MCF 10A (cell line): ENCODE data around the gene RPS16. TPM values are rescaled to one million over a fixed set of nuclear protein-coding genes. Genes with fewer than 3 reads are reported as not detected.

Experiments
- BruUV-seq: library from RNA; stranded (reverse); fragments of 400-500 nt; replicated peaks from 2 replicates; lab custom pipeline; 2021; lab: Mats Ljungman, UMichigan
- CTCF ChIA-PET: fragments of 300-600 bp; sonication (Branson Sonifier 250); formaldehyde crosslinking; extraction: SDS; loops from one replicate; lab custom pipeline; 2021; ENCODE audit warnings: antibody characterized with exemption, inconsistent platforms; lab: Yijun Ruan, JAX
- POLR2A ChIA-PET: fragments of 300-600, 350-650 bp; sonication (Branson Sonifier 250); formaldehyde crosslinking; extraction: SDS; loops from one replicate; lab custom pipeline; 2020; ENCODE audit warnings: antibody characterized with exemption, inconsistent platforms; lab: Yijun Ruan, JAX
- DNase-seq: peaks from one replicate; pipeline ENCODE4 v3.0.0-alpha.2; 2018; ENCODE audit not compliant: unreplicated experiment
- H3K27ac Mint-ChIP-seq: one replicate; pipeline ENCODE4 v1.8.0; 2022; ENCODE audit warnings: mild to moderate bottlenecking, low read depth, mixed read lengths; ENCODE audit not compliant: unreplicated experiment
- H3K27me3 Mint-ChIP-seq: one replicate; pipeline ENCODE4 v1.8.0; 2022; ENCODE audit warnings: mixed read lengths; ENCODE audit not compliant: insufficient read depth, unreplicated experiment
- H3K36me3 Mint-ChIP-seq: one replicate; pipeline ENCODE4 v1.8.0; 2022; ENCODE audit warnings: mild to moderate bottlenecking, moderate library complexity, mixed read lengths; ENCODE audit not compliant: insufficient read depth, unreplicated experiment
- H3K4me1 Mint-ChIP-seq: one replicate; pipeline ENCODE4 v1.8.0; 2022; ENCODE audit warnings: mixed read lengths; ENCODE audit not compliant: insufficient read depth, unreplicated experiment
- H3K4me3 Mint-ChIP-seq: one replicate; pipeline ENCODE4 v1.8.0; 2022; ENCODE audit warnings: mild to moderate bottlenecking, moderate library complexity, mixed read lengths; ENCODE audit not compliant: unreplicated experiment
- H3K9me3 Mint-ChIP-seq: one replicate; pipeline ENCODE4 v1.8.0; 2022; ENCODE audit warnings: mixed read lengths; ENCODE audit not compliant: unreplicated experiment
- CTCF ChIP-seq: fragments of 200-600 bp; IDR thresholded peaks from one replicate; pipeline ENCODE4 v1.8.0; 2022; ENCODE audit warnings: antibody characterized with exemption, mild to moderate bottlenecking; ENCODE audit not compliant: unreplicated experiment
- intact Hi-C: fragments of 100-400 bp; cut with micrococcal nuclease; formaldehyde crosslinking; loops from 2 replicates; pipeline ENCODE4 v1.14.1; 2022
- total RNA-seq: library from RNA; stranded (reverse); gene quantifications from 2 replicates; pipeline ENCODE4 v1.2.3, GENCODE V29; 2022

Gene RPS16
- total RNA-seq, 1 experiment from 2014 or later = 2,909 TPM

- intact Hi-C loops = loop anchor here (2.0 to 5.0 kb wide), 2 partner anchors 41 to 48 kb away; partner anchors contain the start of gene SAMD4B
- ChIA-PET POLR2A (interaction anchor here (1.3 to 3.2 kb wide), 4 partner anchors 14 to 46 kb away, joined by 3 to 44 read pairs (median 38); partner anchors contain the start of genes RPS16 and ZFP36), CTCF (interaction anchor here (0.6 to 1.0 kb wide), 4 partner anchors 15 to 428 kb away, joined by 3 read pairs; no protein-coding TSS in a partner anchor)
- DNase-seq = no peak
- Mint-ChIP-seq H3K36me3 (peaks cover 79% of the 10 kb centered on the region), H3K4me1 (peaks cover 12% of the 10 kb centered on the region), H3K27me3 (no peaks in the 10 kb centered on the region), H3K27ac (peak overlapping the region; percentile 98), H3K9me3 (no peaks in the 10 kb centered on the region), H3K4me3 (peak overlapping the region; percentile 93)
- no peak for TF ChIP-seq CTCF
- no TSS peak for BruUV-seq
Measured at GRCh38 chr19:39389631-39390414, 45.9 kb downstream of the RPS16 start.

GRCh38 chr19:39388657-39389056 is 47.1 kb downstream of the RPS16 start:
- ChIA-PET CTCF (interaction anchor here (0.8 to 1.1 kb wide), 3 partner anchors 9 to 16 kb away, joined by 3 read pairs; no protein-coding TSS in a partner anchor), POLR2A (interaction anchor here (0.6 to 1.3 kb wide), 3 partner anchors 14 to 57 kb away, joined by 3 to 5 read pairs (median 3); partner anchors contain the start of genes RPS16 and SUPT5H)
- no TSS peak for BruUV-seq
- intact Hi-C loops = no loop called here
- Mint-ChIP-seq H3K9me3 (no peaks in the 10 kb centered on the region), H3K27ac (no peak overlapping the region), H3K4me1 (peaks cover 12% of the 10 kb centered on the region), H3K36me3 (peaks cover 70% of the 10 kb centered on the region), H3K27me3 (no peaks in the 10 kb centered on the region), H3K4me3 (no peak overlapping the region)
- TF ChIP-seq CTCF = no peak
- DNase-seq = no peak

GRCh38 chr19:39386557-39386956 is 49.2 kb downstream of the RPS16 start:
- Mint-ChIP-seq H3K9me3 (no peaks in the 10 kb centered on the region), H3K36me3 (peaks cover 83% of the 10 kb centered on the region), H3K4me1 (peaks cover 11% of the 10 kb centered on the region), H3K27ac (no peak overlapping the region), H3K27me3 (no peaks in the 10 kb centered on the region), H3K4me3 (no peak overlapping the region)
- no peak for DNase-seq
- ChIA-PET POLR2A (no interaction called here), CTCF (no interaction called here)
- intact Hi-C loops = no loop called here
- no TSS peak for BruUV-seq
- TF ChIP-seq CTCF = no peak

- Mint-ChIP-seq H3K9me3 (no peaks in the 10 kb centered on the region), H3K4me1 (peaks cover 14% of the 10 kb centered on the region), H3K27me3 (no peaks in the 10 kb centered on the region), H3K27ac (peak overlapping the region; percentile 54), H3K4me3 (no peak overlapping the region), H3K36me3 (peaks cover 83% of the 10 kb centered on the region)
- no peak for DNase-seq
- TF ChIP-seq CTCF = no peak
- CTCF ChIA-PET = no interaction called here
- BruUV-seq = TSS peak; percentile 17
- POLR2A ChIA-PET = no interaction called here
- intact Hi-C loops = no loop called here
Measured at GRCh38 chr19:39385629-39386411, 49.9 kb downstream of the RPS16 start.
